GM12878 (cell line): ENCODE data around the gene MRPL33. TPM values are rescaled to one million over a fixed set of nuclear protein-coding genes. Genes with fewer than 3 reads are reported as not detected.

ENCODE experiments used
- ATAC-seq: fragments of 200-7000 bp; cut with Tn5 transposase; 3 replicates; pipeline ENCODE4 v1.9.1; 2020; ENCODE audit warnings: mild to moderate bottlenecking, moderate library complexity
- BruUV-seq: library from RNA; stranded (reverse); fragments of 400-500 nt; replicated peaks from 2 replicates; lab custom pipeline; 2021; lab: Mats Ljungman, UMichigan
- CTCF ChIA-PET: fragments of 300-600 bp; sonication (Branson Sonifier 250); formaldehyde crosslinking; extraction: SDS; loops from one replicate; lab custom pipeline; 2021; ENCODE audit warnings: inconsistent platforms; lab: Yijun Ruan, JAX
- POLR2A ChIA-PET: fragments of 350-600 bp; formaldehyde crosslinking; extraction: SDS; loops from one replicate; lab custom pipeline; 2021; ENCODE audit warnings: inconsistent platforms; lab: Charles Lee
- RAD21 ChIA-PET: fragments of 300-600 bp; sonication (Branson Sonifier 250); formaldehyde crosslinking; loops from one replicate; lab custom pipeline; 2023; ENCODE audit warnings: antibody characterized with exemption; ENCODE audit not compliant: unreplicated experiment; lab: Charles Lee
- SMC1A ChIA-PET: fragments of 300-600 bp; sonication (Branson Sonifier 250); formaldehyde crosslinking; loops from one replicate; lab custom pipeline; 2023; ENCODE audit not compliant: unreplicated experiment, uncharacterized antibody; lab: Charles Lee
- DNase-seq: peaks from one replicate; pipeline ENCODE4 v3.0.0-alpha.2; 2011; ENCODE audit warnings: low read depth, low spot score
- FAIRE-seq: peaks from 3 replicates; lab custom pipeline; 2011; peaks lifted over from hg19 to GRCh38; lab: Jason Lieb, UNC
- H2AFZ ChIP-seq: 2 replicates; pipeline ENCODE4 v1.6.0; 2011; ENCODE audit warnings: low read depth, low read length, control low read depth; ENCODE audit not compliant: control insufficient read depth
- H3K27ac ChIP-seq: 2 replicates; pipeline ENCODE4 v1.5.1; 2011; ENCODE audit warnings: control low read depth; ENCODE audit not compliant: control insufficient read depth, insufficient read depth
- H3K27me3 ChIP-seq, 2 experiments: replicated peaks in 1 of 2; 2 replicates each; pipeline versions ENCODE4 v1.6.0 to v1.6.1; 2011; ENCODE audit warnings: low read length in 1 of 2; ENCODE audit not compliant: control insufficient read depth in 2 of 2, insufficient read depth in 2 of 2
- H3K36me3 ChIP-seq, 2 experiments: 2 replicates each; pipeline ENCODE4 v1.5.1; 2011; ENCODE audit warnings: low read length in 1 of 2; ENCODE audit not compliant: control insufficient read depth in 2 of 2, insufficient read depth in 2 of 2
- H3K4me1 ChIP-seq: 2 replicates; pipeline ENCODE4 v1.6.1; 2011; ENCODE audit warnings: mild to moderate bottlenecking, low read length, moderate library complexity, mixed read lengths; ENCODE audit not compliant: control insufficient read depth, insufficient read depth
- H3K4me2 ChIP-seq: 2 replicates; pipeline ENCODE4 v1.6.0; 2011; ENCODE audit warnings: control low read depth; ENCODE audit not compliant: control insufficient read depth, insufficient read depth
- H3K4me3 ChIP-seq: fragments of 200-600 bp; sonication (generic); 2 replicates; pipeline ENCODE4 v1.5.1; 2016
- H3K79me2 ChIP-seq: 2 replicates; pipeline ENCODE4 v1.6.0; 2011; ENCODE audit warnings: low read length; ENCODE audit not compliant: control insufficient read depth, insufficient read depth
- H3K9ac ChIP-seq: 2 replicates; pipeline ENCODE4 v1.8.0; 2011; ENCODE audit warnings: low read length, control low read depth, mixed read lengths; ENCODE audit not compliant: control insufficient read depth, insufficient read depth
- H3K9me3 ChIP-seq: replicated peaks from 3 replicates; pipeline ENCODE4 v1.5.1; 2011; ENCODE audit warnings: mild to moderate bottlenecking, low read length; ENCODE audit not compliant: control insufficient read depth, insufficient read depth
- H4K20me1 ChIP-seq: 2 replicates; pipeline ENCODE4 v1.6.0; 2011; ENCODE audit not compliant: control insufficient read depth, insufficient read depth
- CHD1 ChIP-seq: IDR thresholded peaks from 2 replicates; pipeline ENCODE4 v1.6.1; 2012; ENCODE audit warnings: low read depth, low read length, improper control_type of control experiment
- HSF1 ChIP-seq: fragments of 150-350 bp; IDR thresholded peaks from 2 replicates; pipeline ENCODE4 v1.6.1; 2014; ENCODE audit warnings: mild to moderate bottlenecking, low read depth, low read length
- MXI1 ChIP-seq: fragments of 150-350 bp; IDR thresholded peaks from 2 replicates; pipeline ENCODE4 v1.6.1; 2011; ENCODE audit warnings: low read depth, mild to moderate bottlenecking, inconsistent platforms, low read length, improper control_type of control experiment
- NFYA ChIP-seq: IDR thresholded peaks from 2 replicates; pipeline ENCODE4 v1.6.1; 2011; ENCODE audit warnings: low read depth, mild to moderate bottlenecking, low read length, improper control_type of control experiment, borderline replicate concordance
- WGBS: methylation state at CpG from one replicate; pipeline ENCODE4 v1.1.6; 2016; ENCODE audit warnings: low lambda C conversion rate; ENCODE audit not compliant: insufficient replicate concordance, insufficient coverage; ENCODE audit errors: missing lambda C conversion rate; 5-methylcytosine and 5-hydroxymethylcytosine counted together
- in situ Hi-C: fragments of 300-500 bp; cut with MboI; formaldehyde crosslinking; loops from 9 replicates; pipeline ENCODE4 v1.14.3; 2018; ENCODE audit warnings: mixed read lengths
- intact Hi-C: fragments of 100-400 bp; cut with micrococcal nuclease; formaldehyde crosslinking; loops from one replicate; pipeline ENCODE4 v1.14.2; 2022; ENCODE audit not compliant: unreplicated experiment
- polyA plus RNA-seq, 11 experiments: library from polyadenylated mRNA; depleted of rRNA in 4 of 11; unstranded in 6 of 11; stranded (reverse) in 5 of 11; fragments of >200 nt; fragmentation: Nextera tagmentation in 4 of 11; fragmentation: Illumina TruSeq in 1 of 11; extraction: Ambion mirVana in 4 of 11; extraction: Trizol in 1 of 11; gene quantifications; 1 replicate in 1 of 11; 2 replicates in 10 of 11; pipeline versions ENCODE4 v1.2.1 to v1.2.3, GENCODE V29; 2011 to 2016; ENCODE audit warnings: inconsistent platforms in 2 of 11, missing spikeins in 2 of 11, low read depth in 1 of 11
- total RNA-seq, 4 experiments: library from RNA; depleted of rRNA in 3 of 4; stranded (reverse); fragments of >200 nt in 3 of 4; fragmentation: Illumina TruSeq in 1 of 4; extraction: Trizol in 1 of 4; gene quantifications; 2 replicates each; pipeline versions ENCODE4 v1.2.1 to v1.2.3, GENCODE V29; 2013 to 2021

Gene MRPL33
- total and polyA plus RNA-seq, 10 of the 15 experiments (the other 5 are each of a cell fraction or from before 2014, with no cell fraction given) = 50.1 to 318 (median 160) TPM

GRCh38 chr2:27798486-27798885 lies 27.0 kb downstream of the MRPL33 start:
- H3K4me1 ChIP-seq = no peaks in the 10 kb centered on the region
- H3K4me3 ChIP-seq = no peak overlapping the region
- no peak for FAIRE-seq
- RAD21 ChIA-PET = no interaction called here
- intact Hi-C loops (no loop called here), in situ Hi-C loops (no loop called here)
- no peaks in the 10 kb centered on the region for H4K20me1 ChIP-seq
- H3K79me2 ChIP-seq = no peaks in the 10 kb centered on the region
- no peak overlapping the region for H3K9ac ChIP-seq
- H3K27me3 ChIP-seq = no peaks in the 10 kb centered on the region
- ATAC-seq = no peak
- POLR2A ChIA-PET = no interaction called here
- no peak overlapping the region for H3K27ac ChIP-seq
- no peaks in the 10 kb centered on the region for H3K9me3 ChIP-seq
- BruUV-seq = no TSS peak
- 36% methylated on average over 7 of the region's 7 CpGs for WGBS
- no peak for DNase-seq
- H3K36me3 ChIP-seq = no peaks in the 10 kb centered on the region
- SMC1A ChIA-PET = no interaction called here
- CTCF ChIA-PET = no interaction called here
- no peak overlapping the region for H2AFZ ChIP-seq
- H3K4me2 ChIP-seq = no peak overlapping the region
- TF ChIP-seq MXI1 (no peak), NFYA (no peak), HSF1 (no peak)

DNA sequence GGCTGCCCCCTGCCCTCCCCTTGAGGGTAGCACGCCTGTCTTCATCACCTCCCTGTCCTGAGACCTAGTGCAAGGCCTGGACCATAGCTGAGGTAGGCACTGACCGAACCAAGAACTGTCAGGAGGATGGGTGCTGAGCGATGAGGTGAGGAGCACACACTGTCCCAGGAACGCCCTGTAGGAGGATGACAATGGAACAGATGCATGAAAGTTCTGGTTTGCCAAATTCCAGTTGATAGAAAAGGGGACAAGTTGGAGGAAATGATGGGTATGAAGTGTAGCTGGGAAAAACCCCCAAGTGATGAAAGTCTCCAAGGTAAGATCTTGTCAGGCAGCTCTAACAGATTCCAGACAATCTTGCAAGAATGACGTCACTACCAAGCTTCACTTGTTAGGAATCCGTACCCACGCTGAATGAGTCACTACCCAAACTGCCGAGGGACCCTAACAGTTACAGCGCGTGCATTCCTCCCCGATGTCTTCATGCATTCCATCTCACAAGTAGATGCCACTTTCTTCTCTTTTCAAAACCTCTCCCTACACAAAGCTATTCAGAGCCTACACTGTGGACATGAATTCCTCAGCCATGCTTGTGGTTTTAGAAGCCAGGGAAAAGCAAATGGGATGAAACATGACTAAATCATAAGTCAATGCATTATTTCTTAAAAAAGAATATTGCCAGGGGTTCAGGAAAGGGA lies 27.6 kb downstream of the MRPL33 start:
- DNase-seq = no peak
- intact Hi-C loops = no loop called here
- ChIA-PET POLR2A (no interaction called here), RAD21 (no interaction called here)
- Histone ChIP-seq H3K9me3 (no peaks in the 10 kb centered on the region), H3K4me1 (no peaks in the 10 kb centered on the region), H4K20me1 (no peaks in the 10 kb centered on the region), H3K27me3 (no peaks in the 10 kb centered on the region), H2AFZ (no peak overlapping the region), H3K4me3 (no peak overlapping the region), H3K36me3 (no peaks in the 10 kb centered on the region), H3K27ac (no peak overlapping the region), H3K4me2 (no peak overlapping the region), H3K79me2 (no peaks in the 10 kb centered on the region), H3K9ac (no peak overlapping the region)
- in situ Hi-C loops = no loop called here
- 64% methylated on average over 11 of the region's 11 CpGs for WGBS
- BruUV-seq = no TSS peak
- TF ChIP-seq CHD1 = no peak
- TF ChIP-seq, all 136 proteins: peak for 0
- no peak for ATAC-seq
- FAIRE-seq = no peak
- ChIA-PET CTCF (no interaction called here), SMC1A (interaction anchor here (0.6 kb wide), 1 partner anchor 296 kb away, joined by 3 read pairs; no protein-coding TSS in a partner anchor)
